ENCODE results near the gene CYB5R3.

CYB5R3 gene

DNA sequence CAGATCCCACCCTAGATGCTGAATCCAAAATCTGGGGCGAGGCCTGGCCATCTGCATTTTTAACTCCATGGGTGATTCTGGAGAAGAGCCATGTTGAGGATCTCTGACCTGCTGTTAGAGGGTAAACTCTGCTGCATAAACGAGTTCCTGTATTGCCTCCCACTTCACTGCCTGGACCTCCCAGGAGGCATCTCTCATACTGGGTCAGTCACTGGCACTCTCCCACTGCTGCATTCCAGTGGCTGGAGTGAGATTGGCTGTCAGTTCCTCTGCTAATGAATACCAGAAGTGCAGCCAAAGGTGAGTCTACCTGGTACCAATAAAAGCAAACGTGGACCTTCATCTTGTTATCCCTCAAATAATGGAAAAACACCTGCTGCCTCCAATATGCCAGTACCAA lies 44.8 kb downstream of the CYB5R3 start:
- H3K4me3 ChIP-seq (ENCODE audit: low read depth, low read length), result no peak overlapping the region
- no peak for TF ChIP-seq CTCF (IDR thresholded peaks at IDR 0.05; ENCODE audit: borderline replicate concordance, insufficient read depth, low read depth, low read length)

DNA sequence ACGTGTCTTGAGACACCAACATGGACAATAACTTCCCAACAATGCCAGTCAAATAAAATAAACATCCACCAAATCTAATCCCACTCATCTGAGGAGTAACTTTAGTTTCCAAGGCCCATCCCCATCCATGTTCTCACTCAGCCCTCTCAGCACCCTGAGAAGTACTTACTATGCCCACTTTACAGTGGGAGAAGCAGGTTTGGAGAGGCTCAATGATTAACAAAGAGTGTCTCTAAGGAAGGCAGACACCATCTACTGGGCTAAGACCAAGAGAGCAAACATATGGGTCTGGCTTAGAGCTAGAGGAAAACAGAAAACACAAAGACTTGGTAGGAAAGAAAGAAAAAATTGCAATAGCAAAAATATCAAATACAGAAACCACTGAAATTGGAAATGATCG lies 45.8 kb downstream of the CYB5R3 start:
- no peak for TF ChIP-seq CTCF (IDR thresholded peaks at IDR 0.05; ENCODE audit: borderline replicate concordance, insufficient read depth, low read depth, low read length)
- no peak overlapping the region for H3K4me3 ChIP-seq (ENCODE audit: low read depth, low read length)

DNA sequence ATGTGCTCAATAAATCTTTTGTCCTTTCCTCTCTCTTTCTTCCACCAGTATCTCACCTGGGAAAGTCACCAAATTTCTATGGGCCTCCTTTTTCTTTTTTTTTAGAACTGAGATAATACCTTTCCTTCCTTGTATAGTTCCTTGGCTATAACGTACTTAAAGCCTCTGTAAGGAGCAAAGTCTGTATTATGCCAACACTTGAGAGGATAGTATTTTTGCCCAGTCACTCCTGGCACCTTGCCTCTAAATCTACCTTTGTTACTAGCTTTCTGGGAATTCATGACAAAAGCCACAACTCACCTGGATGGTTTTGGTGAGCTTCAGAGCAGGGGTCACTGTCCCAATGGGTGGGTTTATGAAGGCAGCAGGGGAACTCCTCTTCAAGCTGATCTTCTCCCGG lies 46.7 kb downstream of the CYB5R3 start:
- no peak for TF ChIP-seq CTCF (IDR thresholded peaks at IDR 0.05; ENCODE audit: borderline replicate concordance, insufficient read depth, low read depth, low read length)

GRCh38 chr22:42601879-42602465 lies 47.2 kb downstream of the CYB5R3 start:
- no peak for TF ChIP-seq CTCF (IDR thresholded peaks at IDR 0.05; ENCODE audit: borderline replicate concordance, insufficient read depth, low read depth, low read length)
- no peak overlapping the region for H3K4me3 ChIP-seq (ENCODE audit: low read depth, low read length)

More for the DNA sequence above, 46.7 kb downstream of the CYB5R3 start:
- H3K4me3 ChIP-seq (ENCODE audit: low read depth, low read length), result no peak overlapping the region

DNA sequence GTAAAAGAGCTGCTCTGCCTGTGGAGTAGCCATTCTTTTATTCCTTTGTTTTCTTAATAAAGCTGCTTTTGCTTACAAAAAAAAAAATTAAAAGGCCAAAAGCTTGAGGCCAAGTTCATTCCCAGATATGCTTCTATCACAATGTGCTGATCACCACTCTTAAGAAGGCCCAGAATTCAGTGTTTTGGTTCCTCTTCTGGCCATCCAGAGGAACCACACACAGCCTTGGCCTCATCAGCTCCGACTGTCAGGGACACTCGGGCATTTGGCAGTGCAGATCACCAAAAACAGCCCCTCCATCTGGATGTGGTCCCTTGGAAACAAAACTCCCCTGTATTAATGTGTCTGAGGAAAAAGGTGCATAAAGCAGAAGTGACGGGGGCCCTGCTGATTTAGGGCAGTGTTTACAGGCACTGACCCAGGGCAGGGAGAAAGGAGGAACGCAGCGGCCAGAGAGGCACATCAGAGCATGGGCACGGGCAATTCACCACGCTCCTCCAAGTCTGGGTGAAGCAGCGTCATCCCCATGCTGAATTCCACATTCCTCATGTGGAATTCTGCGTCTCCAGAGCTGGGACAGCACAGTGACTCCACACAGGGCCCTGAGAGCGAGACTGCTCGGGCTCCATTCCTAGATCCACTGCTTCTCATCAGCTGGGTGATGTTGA lies 52.2 kb downstream of the CYB5R3 start:
- no peak overlapping the region for H3K4me3 ChIP-seq (ENCODE audit: low read depth, low read length)
- TF ChIP-seq CTCF (IDR thresholded peaks at IDR 0.05; ENCODE audit: borderline replicate concordance, insufficient read depth, low read depth, low read length), result no peak

DNA sequence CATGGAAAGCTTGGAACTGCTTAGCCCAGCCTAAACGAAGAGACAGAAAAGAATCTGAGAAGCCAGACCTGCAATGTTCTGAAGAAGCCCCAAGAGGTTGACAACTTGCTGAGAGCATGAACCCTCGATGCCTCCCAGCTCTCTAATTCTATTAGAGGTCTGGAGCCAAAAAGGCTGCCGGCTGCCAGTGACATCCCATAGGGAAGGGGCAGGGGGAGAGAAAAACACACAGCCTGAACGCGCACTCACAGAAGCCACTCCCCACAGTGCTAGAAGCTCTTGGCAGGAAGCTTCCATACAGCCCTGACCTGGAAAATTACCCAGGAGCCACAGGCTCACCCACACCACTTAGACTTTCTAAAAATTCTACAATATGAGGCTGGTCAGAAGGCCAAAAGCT lies 52.9 kb downstream of the CYB5R3 start:
- H3K4me3 ChIP-seq (ENCODE audit: low read depth, low read length), result no peak overlapping the region
- TF ChIP-seq CTCF (IDR thresholded peaks at IDR 0.05; ENCODE audit: borderline replicate concordance, insufficient read depth, low read depth, low read length), result no peak

GRCh38 chr22:42595434-42595833 lies 53.8 kb downstream of the CYB5R3 start:
- no peak overlapping the region for H3K4me3 ChIP-seq (ENCODE audit: low read depth, low read length)
- TF ChIP-seq CTCF (IDR thresholded peaks at IDR 0.05; ENCODE audit: borderline replicate concordance, insufficient read depth, low read depth, low read length), result no peak

Measured in GM12875 (cell line).